Measurements from ENCODE around the gene CAMK2B.

The CAMK2B gene

DNA sequence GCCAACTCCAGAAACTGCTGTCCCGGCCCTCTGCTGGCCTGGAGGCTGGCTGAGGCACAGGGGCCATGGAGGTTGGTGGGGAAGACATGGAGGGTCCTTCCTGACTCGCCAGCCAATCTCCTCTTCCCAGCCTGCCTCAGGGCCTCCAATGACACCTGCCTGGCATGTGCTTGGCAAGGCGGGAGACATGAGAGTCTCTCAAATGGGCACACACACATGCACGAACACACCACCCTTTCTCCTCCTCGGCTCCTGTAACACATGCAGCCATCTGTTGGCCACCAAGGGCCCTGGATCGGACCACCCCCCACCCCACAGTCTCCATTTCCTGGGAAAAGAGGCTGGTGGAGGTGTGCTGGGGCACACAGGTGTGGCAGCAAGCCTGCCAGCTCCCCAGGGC lies 68.2 kb downstream of the CAMK2B start:
- H3F3A ChIP-seq (ENCODE audit: insufficient read depth, low read length), result peaks cover 7% of the 10 kb centered on the region; the same call in 1 of the 2 replicates
- peak overlapping the region; percentile 67; the same call in 1 of the 2 replicates for H3K4me2 ChIP-seq (ENCODE audit: low read depth, low read length)
- no peaks in the 10 kb centered on the region for H4K20me1 ChIP-seq (ENCODE audit: insufficient read depth, low read length)
- TF ChIP-seq EZH2phosphoT487 (IDR thresholded peaks at IDR 0.05; ENCODE audit: low read length), result no peak
- no peak for TF ChIP-seq EZH2 (optimal IDR thresholded peaks at IDR 0.05; ENCODE audit: low read depth, low read length)
- TF ChIP-seq, protein P1, sequence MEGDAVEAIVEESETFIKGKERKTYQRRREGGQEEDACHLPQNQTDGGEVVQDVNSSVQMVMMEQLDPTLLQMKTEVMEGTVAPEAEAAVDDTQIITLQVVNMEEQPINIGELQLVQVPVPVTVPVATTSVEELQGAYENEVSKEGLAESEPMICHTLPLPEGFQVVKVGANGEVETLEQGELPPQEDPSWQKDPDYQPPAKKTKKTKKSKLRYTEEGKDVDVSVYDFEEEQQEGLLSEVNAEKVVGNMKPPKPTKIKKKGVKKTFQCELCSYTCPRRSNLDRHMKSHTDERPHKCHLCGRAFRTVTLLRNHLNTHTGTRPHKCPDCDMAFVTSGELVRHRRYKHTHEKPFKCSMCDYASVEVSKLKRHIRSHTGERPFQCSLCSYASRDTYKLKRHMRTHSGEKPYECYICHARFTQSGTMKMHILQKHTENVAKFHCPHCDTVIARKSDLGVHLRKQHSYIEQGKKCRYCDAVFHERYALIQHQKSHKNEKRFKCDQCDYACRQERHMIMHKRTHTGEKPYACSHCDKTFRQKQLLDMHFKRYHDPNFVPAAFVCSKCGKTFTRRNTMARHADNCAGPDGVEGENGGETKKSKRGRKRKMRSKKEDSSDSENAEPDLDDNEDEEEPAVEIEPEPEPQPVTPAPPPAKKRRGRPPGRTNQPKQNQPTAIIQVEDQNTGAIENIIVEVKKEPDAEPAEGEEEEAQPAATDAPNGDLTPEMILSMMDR (IDR thresholded peaks at IDR 0.05; ENCODE audit: low read length), result no peak
- no peak overlapping the region for H3K4me3 ChIP-seq (ENCODE audit: low read length)
- H3K36me3 ChIP-seq (replicated peaks; ENCODE audit: insufficient read depth, low read length), result no peaks in the 10 kb centered on the region
- peak overlapping the region; percentile 89 for H2AFZ ChIP-seq (ENCODE audit: low read length)
- H3K79me2 ChIP-seq (ENCODE audit: low read length), result no peaks in the 10 kb centered on the region
- H3K4me1 ChIP-seq (ENCODE audit: low read length), result peaks cover 17% of the 10 kb centered on the region
- H3K27ac ChIP-seq (ENCODE audit: low read length), result peak overlapping the region; percentile 80
- H3K9me2 ChIP-seq (replicated peaks; ENCODE audit: insufficient read depth, low read length), result no peaks in the 10 kb centered on the region
- H3K27me3 ChIP-seq (replicated peaks; ENCODE audit: insufficient read depth, low read length), result no peaks in the 10 kb centered on the region
- H3K9ac ChIP-seq (ENCODE audit: low read length), result peak overlapping the region; percentile 64
- no peaks in the 10 kb centered on the region for H3K9me3 ChIP-seq (replicated peaks; ENCODE audit: insufficient read depth, low read length)
- no peak for DNase-seq

- peaks cover 7% of the 10 kb centered on the region; the same call in 1 of the 2 replicates for H3F3A ChIP-seq (ENCODE audit: insufficient read depth, low read length)
- no peak overlapping the region for H2AFZ ChIP-seq (ENCODE audit: low read length)
- H3K4me2 ChIP-seq (ENCODE audit: low read depth, low read length), result no peak overlapping the region
- H3K27ac ChIP-seq (ENCODE audit: low read length), result no peak overlapping the region
- no peak overlapping the region for H3K4me3 ChIP-seq (ENCODE audit: low read length)
- no peak overlapping the region for H3K9ac ChIP-seq (ENCODE audit: low read length)
- peaks cover 17% of the 10 kb centered on the region for H3K4me1 ChIP-seq (ENCODE audit: low read length)
- TF ChIP-seq EZH2phosphoT487 (IDR thresholded peaks at IDR 0.05; ENCODE audit: low read length), result no peak
- TF ChIP-seq, protein P1 (IDR thresholded peaks at IDR 0.05; ENCODE audit: low read length), result no peak
- TF ChIP-seq EZH2 (optimal IDR thresholded peaks at IDR 0.05; ENCODE audit: low read depth, low read length), result no peak
- DNase-seq, result no peak
- no peaks in the 10 kb centered on the region for H3K79me2 ChIP-seq (ENCODE audit: low read length)
- no peaks in the 10 kb centered on the region for H3K9me3 ChIP-seq (replicated peaks; ENCODE audit: insufficient read depth, low read length)
- H3K27me3 ChIP-seq (replicated peaks; ENCODE audit: insufficient read depth, low read length), result no peaks in the 10 kb centered on the region
- H3K9me2 ChIP-seq (replicated peaks; ENCODE audit: insufficient read depth, low read length), result no peaks in the 10 kb centered on the region
- H3K36me3 ChIP-seq (replicated peaks; ENCODE audit: insufficient read depth, low read length), result no peaks in the 10 kb centered on the region
- no peaks in the 10 kb centered on the region for H4K20me1 ChIP-seq (ENCODE audit: insufficient read depth, low read length)
Measured at GRCh38 chr7:44256459-44256858, 68.9 kb downstream of the CAMK2B start.

- Histone ChIP-seq H3K36me3 (replicated peaks; ENCODE audit: insufficient read depth, low read length) (no peaks in the 10 kb centered on the region), H3K9me2 (replicated peaks; ENCODE audit: insufficient read depth, low read length) (no peaks in the 10 kb centered on the region), H3K4me2 (ENCODE audit: low read depth, low read length) (no peak overlapping the region), H2AFZ (ENCODE audit: low read length) (no peak overlapping the region), H3K79me2 (ENCODE audit: low read length) (no peaks in the 10 kb centered on the region), H4K20me1 (ENCODE audit: insufficient read depth, low read length) (no peaks in the 10 kb centered on the region), H3K4me1 (ENCODE audit: low read length) (no peaks in the 10 kb centered on the region), H3K9ac (ENCODE audit: low read length) (no peak overlapping the region), H3F3A (ENCODE audit: insufficient read depth, low read length) (no peaks in the 10 kb centered on the region), H3K9me3 (replicated peaks; ENCODE audit: insufficient read depth, low read length) (no peaks in the 10 kb centered on the region), H3K4me3 (ENCODE audit: low read length) (no peak overlapping the region), H3K27ac (ENCODE audit: low read length) (no peak overlapping the region), H3K27me3 (replicated peaks; ENCODE audit: insufficient read depth, low read length) (no peaks in the 10 kb centered on the region)
- DNase-seq, result no peak
- TF ChIP-seq EZH2 (optimal IDR thresholded peaks at IDR 0.05; ENCODE audit: low read depth, low read length) (no peak), EZH2phosphoT487 (IDR thresholded peaks at IDR 0.05; ENCODE audit: low read length) (no peak)
- TF ChIP-seq, protein P1 (IDR thresholded peaks at IDR 0.05; ENCODE audit: low read length), result no peak
Measured at GRCh38 chr7:44251881-44252280, 73.5 kb downstream of the CAMK2B start.

Measured in MM.1S (cell line).